Stomach (tissue), 4 donors: ENCODE data around the gene ANKRD31.

Source experiments
- CTCF ChIP-seq, 7 experiments: fragments of 450-650 bp in 4 of 7; fragments of 200-600 bp in 3 of 7; sonication (generic) in 3 of 7; IDR thresholded peaks; one replicate each; pipeline ENCODE4 v1.5.1; 2016 to 2019; ENCODE audit warnings: antibody characterized with exemption in 7 of 7, control low read depth in 2 of 7, mild to moderate bottlenecking in 1 of 7
- POLR2A ChIP-seq, 4 donors: fragments of 450-650 bp; IDR thresholded peaks; one replicate each; pipeline ENCODE4 v1.6.1; 2016; ENCODE audit warnings: antibody characterized with exemption in 4 of 4, control low read depth in 2 of 4, mild to moderate bottlenecking in 1 of 4, moderate library complexity in 1 of 4
- POLR2AphosphoS5 ChIP-seq, 3 donors: sonication (generic); formaldehyde crosslinking; IDR thresholded peaks; one replicate each; pipeline ENCODE4 v1.6.1; 2016; ENCODE audit warnings: antibody characterized with exemption in 3 of 3

- no peak for TF ChIP-seq CTCF (IDR thresholded peaks at IDR 0.05)
- no peak for TF ChIP-seq POLR2A (IDR thresholded peaks at IDR 0.05)
- TF ChIP-seq POLR2AphosphoS5 (IDR thresholded peaks at IDR 0.05): no peak
Measured at GRCh38 chr5:75199946-75200345, 36.7 kb downstream of the ANKRD31 start.
